Esophagus mucosa (tissue), 1 donor: ENCODE results near the gene CLNK. TPM values are rescaled to one million over a fixed set of nuclear protein-coding genes. Genes with fewer than 3 reads are reported as not detected.

Source experiments
- ATAC-seq: fragments of 200-7000 bp; cut with Tn5 transposase; one replicate; pipeline ENCODE4 v1.9.1; 2020
- total RNA-seq: library from RNA; stranded (reverse); gene quantifications from one replicate; pipeline ENCODE4 v1.2.4, GENCODE V29; 2023
- donor health status: DM: yes; HTN: yes; CAD: no.

CLNK gene
- total RNA-seq, 1 donor from 2014 or later: 0.08 TPM

- ATAC-seq: no peak
These were observed 235.6 kb downstream of the CLNK start for GRCh38 chr4:10448991-10449390.

DNA sequence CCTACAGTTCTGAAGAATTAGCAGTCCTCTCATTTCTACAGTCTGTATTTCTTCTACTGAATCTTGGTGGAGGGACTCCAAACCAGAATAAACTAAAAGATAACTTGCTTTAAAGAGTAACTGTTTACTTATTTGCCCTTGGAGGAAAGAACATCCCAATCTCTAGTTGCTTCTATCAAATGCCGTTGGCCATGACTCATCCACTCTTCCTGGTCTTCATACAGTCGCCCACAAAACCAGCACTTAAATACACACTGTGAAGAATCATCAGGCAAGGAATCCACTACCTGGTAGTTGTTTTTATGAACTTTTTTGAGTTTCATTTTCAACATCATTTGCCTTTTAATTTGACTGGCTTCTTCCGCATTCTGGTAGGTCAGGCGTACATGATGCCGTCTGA, 241.6 kb downstream of the CLNK start:
- no peak for ATAC-seq

- ATAC-seq: no peak
These were observed 243.1 kb downstream of the CLNK start for GRCh38 chr4:10441512-10441911.

GRCh38 chr4:10438924-10439323, 245.6 kb downstream of the CLNK start:
- ATAC-seq: no peak

DNA sequence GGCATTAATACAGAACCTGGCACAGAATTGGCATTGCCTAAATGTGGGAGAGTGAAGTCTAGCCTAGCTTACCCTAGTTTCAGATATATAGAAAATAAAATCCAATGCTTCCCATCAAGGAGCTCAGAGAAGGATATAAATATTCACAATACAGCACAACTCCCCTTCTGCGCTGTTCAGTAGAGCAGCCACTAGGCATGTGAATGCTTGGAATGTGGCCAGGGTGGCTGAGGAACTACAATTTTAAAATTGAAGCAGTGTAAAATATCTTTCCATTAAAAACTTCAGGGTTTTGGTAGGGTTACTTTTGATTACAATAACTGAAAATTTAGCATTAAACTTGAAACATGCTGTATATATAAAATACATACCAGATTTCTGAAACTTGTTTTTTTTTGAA, 246.8 kb downstream of the CLNK start:
- no peak for ATAC-seq

Other genes with a start within 250 kb of the CLNK start
- 13.4 TPM for gene ZNF518B, start 227.3 kb downstream of the CLNK start, total RNA-seq